ENCODE results near the gene PLA2G15.

The PLA2G15 gene

DNA sequence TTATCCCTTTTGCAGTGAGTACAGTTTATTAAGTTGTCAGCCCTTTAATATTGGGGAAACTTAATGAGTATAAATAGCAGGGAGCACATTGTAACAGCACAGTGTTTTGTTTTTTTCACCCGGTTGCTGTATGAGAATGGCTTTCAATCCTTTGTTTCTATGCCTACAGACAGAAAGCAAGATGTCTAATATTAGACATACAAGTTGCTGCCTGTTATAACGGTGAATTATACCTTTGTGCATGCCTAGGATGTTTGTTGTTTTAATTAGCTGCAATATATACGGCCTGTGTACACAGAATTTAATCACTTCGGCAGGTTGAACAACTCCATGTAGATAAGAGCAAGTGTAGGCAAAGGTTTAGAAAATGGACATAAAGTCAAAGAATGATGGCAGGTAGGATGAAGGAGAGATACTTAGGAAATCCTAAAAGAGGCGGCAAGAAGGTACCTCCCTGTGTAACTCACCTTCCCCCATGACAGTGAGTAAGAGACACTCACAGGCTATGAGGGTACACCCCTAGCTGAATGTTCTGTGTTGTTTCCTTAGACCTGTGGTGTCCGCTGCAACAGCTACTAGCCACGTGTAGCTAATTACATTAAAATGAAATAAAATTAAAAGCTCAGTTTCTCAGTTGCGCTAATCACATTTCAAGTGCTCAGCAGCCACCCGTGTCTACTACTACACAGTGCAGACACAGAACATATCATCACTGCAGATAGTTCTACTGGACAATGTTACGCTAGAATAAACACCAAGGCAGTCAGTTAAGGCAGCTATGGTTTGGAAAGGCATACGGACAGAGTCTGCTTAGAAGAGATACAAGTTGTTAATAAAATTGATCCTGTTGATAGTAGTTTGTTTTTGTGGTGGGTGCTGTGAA lies 54.6 kb downstream of the PLA2G15 start:
- TF ChIP-seq, protein P1, sequence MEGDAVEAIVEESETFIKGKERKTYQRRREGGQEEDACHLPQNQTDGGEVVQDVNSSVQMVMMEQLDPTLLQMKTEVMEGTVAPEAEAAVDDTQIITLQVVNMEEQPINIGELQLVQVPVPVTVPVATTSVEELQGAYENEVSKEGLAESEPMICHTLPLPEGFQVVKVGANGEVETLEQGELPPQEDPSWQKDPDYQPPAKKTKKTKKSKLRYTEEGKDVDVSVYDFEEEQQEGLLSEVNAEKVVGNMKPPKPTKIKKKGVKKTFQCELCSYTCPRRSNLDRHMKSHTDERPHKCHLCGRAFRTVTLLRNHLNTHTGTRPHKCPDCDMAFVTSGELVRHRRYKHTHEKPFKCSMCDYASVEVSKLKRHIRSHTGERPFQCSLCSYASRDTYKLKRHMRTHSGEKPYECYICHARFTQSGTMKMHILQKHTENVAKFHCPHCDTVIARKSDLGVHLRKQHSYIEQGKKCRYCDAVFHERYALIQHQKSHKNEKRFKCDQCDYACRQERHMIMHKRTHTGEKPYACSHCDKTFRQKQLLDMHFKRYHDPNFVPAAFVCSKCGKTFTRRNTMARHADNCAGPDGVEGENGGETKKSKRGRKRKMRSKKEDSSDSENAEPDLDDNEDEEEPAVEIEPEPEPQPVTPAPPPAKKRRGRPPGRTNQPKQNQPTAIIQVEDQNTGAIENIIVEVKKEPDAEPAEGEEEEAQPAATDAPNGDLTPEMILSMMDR (IDR thresholded peaks at IDR 0.05; ENCODE audit: extremely low read depth, insufficient read depth, missing control alignments): no peak
- no peak for DNase-seq (ENCODE audit: low spot score)
- in situ Hi-C loops (cut with MboI; ENCODE audit: low pct_unique_long_range_greater_than_20kb, low sequenced_read_pairs, unreplicated experiment): no loop called here

DNA sequence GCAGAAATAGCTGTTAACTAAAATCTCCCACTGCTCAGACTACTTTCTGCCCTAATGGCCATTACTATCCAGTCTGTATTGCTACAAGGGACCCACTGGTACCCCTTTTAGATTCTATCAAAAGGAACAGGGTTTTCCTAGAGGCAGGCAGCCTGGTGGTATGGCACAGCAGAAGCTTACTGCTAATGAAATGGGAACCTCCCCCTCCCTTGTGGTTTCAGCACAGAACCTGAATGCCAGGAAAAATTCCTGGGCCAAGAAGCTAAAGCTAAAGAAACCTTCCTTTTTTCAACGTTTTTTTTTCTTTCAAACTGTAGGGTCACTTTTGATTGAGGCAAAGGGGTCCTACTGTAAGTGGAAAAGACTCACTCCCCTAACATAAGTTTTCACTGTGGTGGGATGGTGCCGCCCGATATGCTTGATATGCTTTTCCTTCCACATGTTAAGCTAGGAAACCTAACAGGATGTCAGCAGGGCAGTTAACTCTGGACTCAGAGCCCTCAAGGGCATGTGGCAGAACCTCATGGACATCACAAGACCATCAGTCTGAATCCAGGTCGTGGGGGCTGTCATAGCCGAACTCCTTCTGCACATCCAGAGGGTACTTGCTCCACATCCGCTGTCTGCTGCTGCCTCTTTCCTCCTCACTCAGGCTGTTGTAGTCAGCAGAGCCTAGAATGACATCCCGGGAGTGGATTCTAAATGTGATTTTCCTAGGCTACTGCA lies 55.7 kb downstream of the PLA2G15 start:
- in situ Hi-C loops (cut with MboI; ENCODE audit: low pct_unique_long_range_greater_than_20kb, low sequenced_read_pairs, unreplicated experiment): no loop called here
- TF ChIP-seq, protein P1 (IDR thresholded peaks at IDR 0.05; ENCODE audit: extremely low read depth, insufficient read depth, missing control alignments): no peak
- no peak for DNase-seq (ENCODE audit: low spot score)

DNA sequence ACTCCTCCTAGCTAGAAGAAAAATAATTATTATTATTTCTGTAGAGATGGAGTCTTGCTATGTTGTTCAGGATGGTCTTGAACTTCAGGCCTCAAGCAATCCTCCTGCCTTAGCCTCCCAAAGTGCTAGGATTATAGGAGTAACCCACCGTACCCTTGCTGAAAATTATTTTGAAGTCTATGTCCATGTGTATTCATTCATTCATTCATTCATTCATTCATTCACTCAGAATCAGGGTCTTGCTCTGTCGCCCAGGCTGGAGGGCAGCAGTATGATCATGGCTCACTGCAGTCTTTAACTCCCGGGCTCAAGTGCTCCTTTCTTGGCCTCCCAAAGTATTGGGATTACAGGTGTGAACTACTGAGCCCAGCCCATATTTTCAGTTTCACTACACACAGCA lies 61.5 kb downstream of the PLA2G15 start:
- in situ Hi-C loops (cut with MboI; ENCODE audit: low pct_unique_long_range_greater_than_20kb, low sequenced_read_pairs, unreplicated experiment): no loop called here
- no peak for DNase-seq (ENCODE audit: low spot score)
- TF ChIP-seq, protein P1 (IDR thresholded peaks at IDR 0.05; ENCODE audit: extremely low read depth, insufficient read depth, missing control alignments): no peak

DNA sequence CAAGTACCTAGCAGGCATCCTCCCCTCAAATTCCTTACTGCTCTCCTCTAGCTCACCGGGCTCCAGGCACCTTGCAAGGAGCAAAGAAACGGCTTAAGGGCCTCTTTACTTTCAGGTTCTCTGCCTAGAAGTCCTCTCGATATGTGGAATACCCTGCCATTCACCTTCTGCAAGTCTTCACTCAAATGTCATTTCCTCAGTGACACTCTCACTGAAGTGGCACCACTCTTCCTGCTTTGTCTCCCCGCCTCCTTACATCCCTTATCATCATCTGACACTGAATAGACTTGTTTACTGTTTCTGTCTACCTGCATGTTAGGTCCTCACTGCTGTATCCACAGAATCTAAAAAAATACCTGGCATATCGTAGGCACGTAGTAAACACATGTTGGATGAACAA lies 64.6 kb downstream of the PLA2G15 start:
- TF ChIP-seq, protein P1 (IDR thresholded peaks at IDR 0.05; ENCODE audit: extremely low read depth, insufficient read depth, missing control alignments): no peak
- in situ Hi-C loops (cut with MboI; ENCODE audit: low pct_unique_long_range_greater_than_20kb, low sequenced_read_pairs, unreplicated experiment): no loop called here
- no peak for DNase-seq (ENCODE audit: low spot score)

DNA sequence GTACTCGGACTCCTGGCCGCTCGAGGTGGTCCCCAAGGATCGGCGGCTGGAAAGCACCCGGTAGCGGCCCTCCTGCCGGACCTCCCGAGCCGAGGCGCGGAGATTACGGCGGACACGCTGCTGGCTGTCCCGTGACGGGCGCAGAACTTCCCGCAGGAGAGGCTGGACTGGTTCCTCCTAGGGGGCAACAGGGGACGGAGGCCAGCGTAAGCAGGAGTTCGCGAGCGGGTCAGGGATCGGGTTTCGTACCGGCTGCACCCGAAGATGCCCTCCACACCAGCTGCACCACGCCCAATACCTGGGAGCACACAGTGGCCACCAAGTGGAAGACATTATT lies 65.2 kb downstream of the PLA2G15 start:
- TF ChIP-seq, protein P1 (IDR thresholded peaks at IDR 0.05; ENCODE audit: extremely low read depth, insufficient read depth, missing control alignments): no peak
- in situ Hi-C loops (cut with MboI; ENCODE audit: low pct_unique_long_range_greater_than_20kb, low sequenced_read_pairs, unreplicated experiment): no loop called here
- no peak for DNase-seq (ENCODE audit: low spot score)

Measured in GM13977 (cell line).